Measurements from ENCODE around the gene HIPK2.

GRCh38 chr7:139521439-139521838 lies 256.4 kb downstream of the HIPK2 start:
- TF ChIP-seq POLR2AphosphoS5 (IDR thresholded peaks at IDR 0.05; ENCODE audit: low read depth, low read length) (no peak), POLR2A (IDR thresholded peaks at IDR 0.05; ENCODE audit: low read depth, low read length) (no peak)
